OCI-LY1 (cell line): Measurements from ENCODE around the gene ODAPH.
"Not testable (repeated sequence)": the region's sequence is repeated elsewhere in the genome, so short reads cannot be mapped to it uniquely, and the experiment has no call there.

Experiments used
- H2AFZ ChIP-seq: fragments of 200-600 bp; sonication (generic), shearing (Covaris generic); 2 replicates; pipeline ENCODE4 v1.6.0; 2014; ENCODE audit warnings: antibody characterized with exemption, mild to moderate bottlenecking, low read length
- H3F3A ChIP-seq: fragments of 200-600 bp; sonication (generic), shearing (Covaris generic); 2 replicates; pipeline ENCODE4 v1.6.0; 2014; ENCODE audit warnings: mild to moderate bottlenecking, antibody characterized with exemption, low read length, moderate library complexity; ENCODE audit not compliant: insufficient read depth
- H3K27ac ChIP-seq: fragments of 200-600 bp; sonication (generic); 2 replicates; pipeline ENCODE4 v1.5.1; 2014; ENCODE audit warnings: low read length, mixed run types, mild to moderate bottlenecking, low read depth; ENCODE audit not compliant: poor library complexity, severe bottlenecking
- H3K27me3 ChIP-seq: fragments of 200-600 bp; sonication (generic); 2 replicates; pipeline ENCODE4 v1.6.0; 2014; ENCODE audit warnings: antibody characterized with exemption, mild to moderate bottlenecking, low read length, moderate library complexity; ENCODE audit not compliant: insufficient read depth
- H3K36me3 ChIP-seq: fragments of 200-600 bp; sonication (generic); 2 replicates; pipeline ENCODE4 v1.6.1; 2014; ENCODE audit warnings: mild to moderate bottlenecking, antibody characterized with exemption, low read length, moderate library complexity, mixed read lengths; ENCODE audit not compliant: insufficient read depth
- H3K4me1 ChIP-seq: fragments of 200-600 bp; sonication (generic); 2 replicates; pipeline ENCODE4 v1.5.1; 2014; ENCODE audit warnings: mild to moderate bottlenecking, low read length, moderate library complexity; ENCODE audit not compliant: insufficient read depth, severe bottlenecking
- H3K4me2 ChIP-seq: fragments of 200-600 bp; sonication (generic), shearing (Covaris generic); 2 replicates; pipeline ENCODE4 v1.6.1; 2014; ENCODE audit warnings: low read length
- H3K4me3 ChIP-seq: fragments of 200-600 bp; sonication (generic); 2 replicates; pipeline ENCODE4 v1.5.1; 2014; ENCODE audit warnings: low read length, low read depth, mild to moderate bottlenecking, mixed read lengths; ENCODE audit not compliant: poor library complexity, severe bottlenecking
- H3K79me2 ChIP-seq: fragments of 200-600 bp; shearing (Covaris generic); 2 replicates; pipeline ENCODE4 v1.6.1; 2016; ENCODE audit warnings: mixed run types, low read length, mixed read lengths; ENCODE audit not compliant: insufficient read depth
- H3K9ac ChIP-seq: fragments of 200-600 bp; sonication (generic), shearing (Covaris generic); 2 replicates; pipeline ENCODE4 v1.6.1; 2014; ENCODE audit warnings: mild to moderate bottlenecking, low read length, mixed read lengths
- H3K9me2 ChIP-seq: fragments of 200-600 bp; sonication (generic), shearing (Covaris generic); 2 replicates; pipeline ENCODE4 v1.6.1; 2014; ENCODE audit warnings: low read depth, mild to moderate bottlenecking, low read length, mixed read lengths
- H3K9me3 ChIP-seq: fragments of 200-600 bp; shearing (Covaris generic); 2 replicates; pipeline ENCODE4 v1.6.1; 2014; ENCODE audit warnings: low read length, mixed read lengths
- H4K20me1 ChIP-seq: fragments of 200-600 bp; sonication (generic), shearing (Covaris generic); 2 replicates; pipeline ENCODE4 v1.6.0; 2016; ENCODE audit warnings: mild to moderate bottlenecking, low read length; ENCODE audit not compliant: insufficient read depth
- EZH2 ChIP-seq: fragments of 200-600 bp; sonication (generic), shearing (Covaris generic); IDR thresholded peaks from 2 replicates; pipeline ENCODE4 v1.8.0; 2017; ENCODE audit warnings: borderline replicate concordance, mixed run types, mild to moderate bottlenecking, antibody characterized with exemption, low read length, moderate library complexity, mixed read lengths
- TF ChIP-seq, protein P1 (sequence below): fragments of 200-600 bp; sonication (generic), shearing (Covaris generic); IDR thresholded peaks from 2 replicates; pipeline ENCODE4 v1.5.1; 2017; ENCODE audit warnings: mild to moderate bottlenecking, antibody characterized with exemption, low read length, moderate library complexity, mixed read lengths

ODAPH gene

DNA sequence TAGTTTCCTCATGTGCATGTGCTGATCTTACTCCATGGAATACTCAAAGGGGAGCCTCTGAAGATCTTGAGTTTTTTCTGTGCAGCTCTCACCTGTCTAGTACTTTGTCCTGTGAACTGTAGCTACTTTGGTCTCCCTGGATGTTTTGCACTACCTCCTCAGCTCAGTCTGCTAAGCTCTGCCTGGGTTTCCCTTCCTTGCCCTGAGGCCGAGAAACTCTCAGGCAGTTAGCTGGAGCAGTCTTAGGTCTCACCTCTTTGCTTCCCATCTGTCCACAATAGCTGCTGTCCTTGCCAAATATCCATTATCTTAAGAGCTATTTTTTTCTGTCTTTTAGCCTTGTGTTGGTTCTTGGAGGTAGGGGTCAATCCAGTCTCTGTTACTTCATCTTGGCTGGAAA lies 30.0 kb upstream of the ODAPH start:
- no peaks in the 10 kb centered on the region for H3F3A ChIP-seq
- H3K27ac ChIP-seq = no peak overlapping the region
- no peaks in the 10 kb centered on the region for H3K4me1 ChIP-seq
- H4K20me1 ChIP-seq = no peaks in the 10 kb centered on the region
- no peak overlapping the region for H3K4me2 ChIP-seq
- H3K27me3 ChIP-seq = no peaks in the 10 kb centered on the region
- no peaks in the 10 kb centered on the region for H3K9me2 ChIP-seq
- no peak overlapping the region for H2AFZ ChIP-seq
- no peak overlapping the region for H3K4me3 ChIP-seq
- peaks cover 71% of the 10 kb centered on the region for H3K36me3 ChIP-seq
- no peak for TF ChIP-seq EZH2
- TF ChIP-seq, protein P1, sequence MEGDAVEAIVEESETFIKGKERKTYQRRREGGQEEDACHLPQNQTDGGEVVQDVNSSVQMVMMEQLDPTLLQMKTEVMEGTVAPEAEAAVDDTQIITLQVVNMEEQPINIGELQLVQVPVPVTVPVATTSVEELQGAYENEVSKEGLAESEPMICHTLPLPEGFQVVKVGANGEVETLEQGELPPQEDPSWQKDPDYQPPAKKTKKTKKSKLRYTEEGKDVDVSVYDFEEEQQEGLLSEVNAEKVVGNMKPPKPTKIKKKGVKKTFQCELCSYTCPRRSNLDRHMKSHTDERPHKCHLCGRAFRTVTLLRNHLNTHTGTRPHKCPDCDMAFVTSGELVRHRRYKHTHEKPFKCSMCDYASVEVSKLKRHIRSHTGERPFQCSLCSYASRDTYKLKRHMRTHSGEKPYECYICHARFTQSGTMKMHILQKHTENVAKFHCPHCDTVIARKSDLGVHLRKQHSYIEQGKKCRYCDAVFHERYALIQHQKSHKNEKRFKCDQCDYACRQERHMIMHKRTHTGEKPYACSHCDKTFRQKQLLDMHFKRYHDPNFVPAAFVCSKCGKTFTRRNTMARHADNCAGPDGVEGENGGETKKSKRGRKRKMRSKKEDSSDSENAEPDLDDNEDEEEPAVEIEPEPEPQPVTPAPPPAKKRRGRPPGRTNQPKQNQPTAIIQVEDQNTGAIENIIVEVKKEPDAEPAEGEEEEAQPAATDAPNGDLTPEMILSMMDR = no peak
- no peaks in the 10 kb centered on the region for H3K79me2 ChIP-seq
- no peak overlapping the region for H3K9ac ChIP-seq
- no peaks in the 10 kb centered on the region for H3K9me3 ChIP-seq

DNA sequence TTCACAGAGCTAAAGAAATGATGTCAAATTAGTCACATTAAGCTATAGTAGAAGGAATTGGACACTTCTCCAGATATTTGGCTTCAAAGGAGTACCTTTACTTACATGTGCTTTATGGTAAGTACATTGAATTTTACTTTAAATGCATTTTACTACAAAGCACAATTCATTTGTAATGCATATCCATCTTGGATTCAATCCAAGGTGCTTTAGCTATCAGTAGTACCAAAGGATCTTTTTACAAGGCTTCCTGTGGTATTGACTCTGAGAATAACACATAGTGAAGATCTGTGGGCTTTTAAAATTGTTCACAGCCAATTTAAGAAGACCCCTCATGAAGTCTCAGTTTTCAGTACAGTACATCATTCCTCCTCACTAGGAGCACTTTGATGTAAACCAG lies 28.4 kb upstream of the ODAPH start:
- peaks cover 77% of the 10 kb centered on the region for H3K36me3 ChIP-seq

DNA sequence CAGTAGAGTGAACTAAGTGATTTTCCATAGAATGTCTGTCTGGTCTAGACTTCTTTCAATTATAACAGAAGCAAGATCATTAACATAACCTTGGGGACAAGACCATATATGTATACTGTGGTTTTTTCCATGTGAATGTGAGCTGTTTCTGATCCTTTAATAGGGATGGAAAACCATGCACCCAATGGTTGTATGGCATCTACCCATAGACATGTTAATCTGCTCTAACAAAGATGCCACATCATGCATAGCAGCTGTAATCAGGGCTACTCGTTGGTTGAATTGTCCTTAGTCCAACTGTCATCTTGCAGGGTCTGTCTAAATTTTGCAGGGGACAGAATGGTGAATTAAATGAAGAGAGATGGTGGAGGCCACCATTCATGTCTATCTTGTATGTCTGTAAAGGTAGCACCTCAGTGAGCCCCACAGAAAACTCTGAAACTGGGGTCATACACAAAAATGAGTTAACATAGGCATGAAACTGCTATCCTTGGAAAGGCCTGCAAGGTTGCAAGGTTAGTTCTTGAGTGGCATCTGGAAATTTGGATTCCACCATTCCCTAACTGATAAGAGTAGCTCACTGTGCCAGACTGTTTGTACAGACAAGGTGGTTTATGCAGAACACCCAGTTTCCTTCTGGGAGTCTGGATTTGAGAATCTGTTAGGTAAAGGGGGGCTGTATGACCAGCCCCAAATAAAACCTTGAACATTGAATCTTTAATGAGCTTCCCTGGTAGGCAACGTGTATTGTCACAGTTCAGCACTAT lies 25.1 kb upstream of the ODAPH start:
- H3K36me3 ChIP-seq = peaks cover 68% of the 10 kb centered on the region
- TF ChIP-seq, protein P1 = no peak
- no peak for TF ChIP-seq EZH2
- H3K9me3 ChIP-seq = no peaks in the 10 kb centered on the region

More for the DNA sequence above, 28.4 kb upstream of the ODAPH start:
- Histone ChIP-seq H3K9ac (no peak overlapping the region), H3K4me3 (no peak overlapping the region), H3K27me3 (no peaks in the 10 kb centered on the region), H3K27ac (no peak overlapping the region), H3K9me2 (no peaks in the 10 kb centered on the region), H3K9me3 (no peaks in the 10 kb centered on the region), H3K4me1 (no peaks in the 10 kb centered on the region), H2AFZ (no peak overlapping the region), H3K79me2 (no peaks in the 10 kb centered on the region), H3K4me2 (no peak overlapping the region), H3F3A (no peaks in the 10 kb centered on the region), H4K20me1 (no peaks in the 10 kb centered on the region)
- TF ChIP-seq EZH2 = no peak
- TF ChIP-seq, protein P1 = no peak

DNA sequence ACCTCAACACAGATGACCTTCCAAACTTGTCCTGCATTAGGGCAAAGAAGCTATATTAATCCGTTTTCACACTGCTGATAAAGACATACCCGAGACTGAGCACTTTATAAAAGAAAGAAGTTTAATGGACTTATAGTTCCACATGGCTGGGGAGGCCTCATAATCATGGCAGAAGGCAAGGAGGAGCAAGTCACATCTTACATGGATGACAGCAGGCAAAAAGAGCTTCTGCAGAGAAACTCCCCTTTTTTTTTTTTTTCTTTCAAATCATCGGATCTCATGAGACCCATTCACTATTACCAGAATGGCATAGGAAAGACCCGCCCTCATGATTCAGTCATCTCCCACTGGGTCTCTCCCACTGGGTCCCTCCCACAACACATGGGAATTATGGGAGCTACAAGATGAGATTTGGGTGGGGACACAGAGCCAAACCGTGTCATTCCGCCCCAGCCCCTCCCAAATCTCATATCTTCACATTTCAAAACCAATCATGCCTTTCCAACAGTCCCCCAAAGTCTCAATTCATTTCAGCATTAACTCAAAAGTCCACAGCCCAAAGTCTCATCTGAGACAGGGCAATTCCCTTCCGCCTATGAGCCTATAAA lies 24.2 kb upstream of the ODAPH start:
- not testable (repeated sequence) for H3K4me1 ChIP-seq, H3F3A ChIP-seq
- peaks cover 61% of the 10 kb centered on the region for H3K36me3 ChIP-seq

More for the DNA sequence above, 25.1 kb upstream of the ODAPH start:
- Histone ChIP-seq H3K9me2 (no peaks in the 10 kb centered on the region), H3K79me2 (no peaks in the 10 kb centered on the region), H3F3A (no peaks in the 10 kb centered on the region), H3K9ac (no peak overlapping the region), H3K4me2 (no peak overlapping the region), H2AFZ (no peak overlapping the region), H4K20me1 (no peaks in the 10 kb centered on the region), H3K4me3 (no peak overlapping the region), H3K27ac (no peak overlapping the region), H3K4me1 (no peaks in the 10 kb centered on the region), H3K27me3 (no peaks in the 10 kb centered on the region)

DNA sequence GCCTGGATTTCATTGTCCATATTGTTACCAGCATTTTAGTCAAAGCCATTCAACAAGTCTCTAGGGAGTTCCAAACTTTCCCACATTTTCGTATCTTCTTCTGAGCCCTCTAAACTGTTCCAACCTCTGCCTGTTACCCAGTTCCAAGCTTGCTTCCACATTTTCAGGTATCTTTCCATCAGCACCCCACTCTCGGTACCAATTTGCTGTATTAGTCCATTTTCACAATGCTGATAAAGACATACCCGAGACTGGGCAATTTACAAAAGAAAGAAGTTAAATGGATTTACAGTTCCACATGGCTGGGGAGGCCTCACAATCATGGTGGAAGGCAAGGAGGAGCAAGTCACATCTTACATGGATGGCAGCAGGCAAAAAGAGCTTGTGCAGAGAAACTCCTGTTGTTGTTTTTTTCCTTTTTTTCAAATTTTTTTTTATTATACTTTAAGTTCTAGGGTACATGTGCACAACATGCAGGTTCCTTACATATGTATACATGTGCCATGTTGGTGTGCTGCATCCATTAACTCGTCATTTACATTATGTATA lies 22.5 kb upstream of the ODAPH start:
- H3K9me2 ChIP-seq, H3K9ac ChIP-seq, H3K4me3 ChIP-seq, H2AFZ ChIP-seq, H4K20me1 ChIP-seq, H3K9me3 ChIP-seq, H3K79me2 ChIP-seq, H3K4me2 ChIP-seq, H3K27me3 ChIP-seq, H3K4me1 ChIP-seq, H3F3A ChIP-seq, H3K27ac ChIP-seq: not testable (repeated sequence)
- peaks cover 43% of the 10 kb centered on the region for H3K36me3 ChIP-seq

More for the DNA sequence above, 24.2 kb upstream of the ODAPH start:
- H2AFZ ChIP-seq, H3K9me2 ChIP-seq, H3K79me2 ChIP-seq, H3K9ac ChIP-seq, H3K27ac ChIP-seq, H4K20me1 ChIP-seq, H3K4me3 ChIP-seq, H3K27me3 ChIP-seq, H3K4me2 ChIP-seq, H3K9me3 ChIP-seq: not testable (repeated sequence)
